Fibroblast of lung (primary cell): ENCODE results near the gene NUMBL. TPM values are rescaled to one million over a fixed set of nuclear protein-coding genes. Genes with fewer than 3 reads are reported as not detected.
A peak's percentile ranks its signal among the peaks of the same experiment; 100 is the strongest.
"Not testable (repeated sequence)": the region's sequence is repeated elsewhere in the genome, so short reads cannot be mapped to it uniquely, and the experiment has no call there.

Experiments
- DNase-seq, 2 donors: peaks; one replicate each; pipeline versions ENCODE4 v3.0.0 to v3.0.0-alpha.2; 2010; ENCODE audit warnings: low read depth in 2 of 2
- H2AFZ ChIP-seq: 2 replicates; pipeline ENCODE4 v1.5.1; 2012; ENCODE audit warnings: low read length, control low read depth, inconsistent platforms
- H3K27ac ChIP-seq: 2 replicates; pipeline ENCODE4 v1.5.1; 2011; ENCODE audit warnings: low read length, control low read depth; ENCODE audit not compliant: insufficient read depth
- H3K27me3 ChIP-seq: 2 replicates; pipeline ENCODE4 v1.5.1; 2011; ENCODE audit warnings: mild to moderate bottlenecking, low read length; ENCODE audit not compliant: control insufficient read depth, insufficient read depth
- H3K36me3 ChIP-seq: 2 replicates; pipeline ENCODE4 v1.5.1; 2011; ENCODE audit warnings: low read length; ENCODE audit not compliant: control insufficient read depth, insufficient read depth
- H3K4me1 ChIP-seq: 2 replicates; pipeline ENCODE4 v1.5.1; 2011; ENCODE audit warnings: low read length; ENCODE audit not compliant: control insufficient read depth, insufficient read depth; ENCODE audit errors: extremely low read depth
- H3K4me2 ChIP-seq: 2 replicates; pipeline ENCODE4 v1.5.1; 2011; ENCODE audit warnings: low read length, control low read depth; ENCODE audit not compliant: insufficient read depth; ENCODE audit errors: extremely low read depth
- H3K4me3 ChIP-seq, 4 experiments: fragments of 200-600 bp in 1 of 4; sonication (generic) in 1 of 4; replicated peaks in 1 of 4; 2 replicates each; pipeline ENCODE4 v1.5.1; 2011 to 2016; ENCODE audit warnings: low read length in 4 of 4, low read depth in 3 of 4, mild to moderate bottlenecking in 3 of 4, control low read depth in 2 of 4, inconsistent platforms in 1 of 4, mixed read lengths in 1 of 4; ENCODE audit not compliant: insufficient read depth in 1 of 4; ENCODE audit errors: control extremely low read depth in 1 of 4
- H3K79me2 ChIP-seq: 2 replicates; pipeline ENCODE4 v1.5.1; 2012; ENCODE audit warnings: mild to moderate bottlenecking, low read length, inconsistent platforms; ENCODE audit not compliant: control insufficient read depth, insufficient read depth
- H3K9ac ChIP-seq: 2 replicates; pipeline ENCODE4 v1.5.1; 2011; ENCODE audit warnings: mild to moderate bottlenecking, low read length, control low read depth; ENCODE audit not compliant: insufficient read depth
- H3K9me3 ChIP-seq: 2 replicates; pipeline ENCODE4 v1.5.1; 2012; ENCODE audit warnings: low read depth, low read length; ENCODE audit not compliant: control insufficient read depth, insufficient read depth
- H4K20me1 ChIP-seq: 2 replicates; pipeline ENCODE4 v1.5.1; 2011; ENCODE audit warnings: low read length; ENCODE audit not compliant: control insufficient read depth, insufficient read depth; ENCODE audit errors: extremely low read depth
- EZH2 ChIP-seq: IDR thresholded peaks from 2 replicates; pipeline ENCODE4 v1.5.1; 2012; ENCODE audit warnings: low read length, control low read depth, mild to moderate bottlenecking; ENCODE audit errors: missing control alignments
- polyA plus RNA-seq, 2 donors: library from polyadenylated mRNA; depleted of rRNA in 1 of 2; stranded (reverse) in 1 of 2; unstranded in 1 of 2; fragments of >200 nt; gene quantifications; 2 replicates each; pipeline ENCODE4 v1.2.1, GENCODE V29; 2011 to 2012; ENCODE audit warnings: missing spikeins in 1 of 2
- total RNA-seq: library from RNA; depleted of rRNA; stranded (reverse); fragments of >200 nt; gene quantifications from 2 replicates; pipeline ENCODE4 v1.2.1, GENCODE V29; 2014
- TF ChIP-seq, protein P1 (sequence below), 2 donors: IDR thresholded peaks in 1 of 2; conservative IDR thresholded peaks in 1 of 2; 1 replicate in 1 of 2; 2 replicates in 1 of 2; pipeline ENCODE4 v1.5.1; 2011 to 2012; ENCODE audit warnings: low read length in 2 of 2, control low read depth in 1 of 2, inconsistent platforms in 1 of 2, low read depth in 1 of 2, mild to moderate bottlenecking in 1 of 2

The NUMBL gene
- total and polyA plus RNA-seq, 2 donors (not counting 1 experiment from before 2014, with no cell fraction given): 28.2 to 33.4 TPM

DNA sequence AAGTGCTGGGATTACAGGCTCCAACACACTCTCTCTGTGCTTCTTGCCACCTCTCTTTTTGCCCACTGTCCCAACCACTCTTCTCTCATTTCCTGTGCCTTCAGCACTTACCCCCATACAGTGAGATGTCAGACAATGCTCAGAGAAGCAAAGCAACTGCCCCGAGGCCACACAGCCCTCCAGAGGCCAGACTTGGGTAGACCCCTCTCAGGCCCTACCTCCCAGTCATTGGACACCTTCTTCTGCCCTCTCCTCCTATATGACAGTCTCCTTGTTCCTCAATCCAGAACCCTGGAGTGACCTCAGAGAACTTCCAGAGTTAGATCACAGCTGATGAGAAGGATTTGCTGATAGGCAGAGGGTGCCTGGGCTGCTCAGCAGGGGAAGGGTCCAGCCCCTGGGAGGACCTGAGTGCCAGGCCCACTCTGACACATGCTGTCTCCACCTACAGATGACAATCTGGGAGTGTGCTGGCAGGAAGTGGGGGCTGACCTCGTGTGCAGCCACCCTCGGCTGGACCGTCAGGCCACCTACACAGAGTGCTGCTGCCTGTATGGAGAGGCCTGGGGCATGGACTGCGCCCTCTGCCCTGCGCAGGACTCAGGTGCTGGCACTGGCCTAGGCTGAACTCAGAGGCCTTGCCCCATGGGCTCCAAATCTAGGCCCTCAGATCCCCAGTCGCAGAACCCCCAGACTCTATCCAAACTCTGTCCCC lies 64.9 kb downstream of the NUMBL start:
- Histone ChIP-seq H3K4me3 (no peak overlapping the region), H3K79me2 (no peaks in the 10 kb centered on the region), H3K4me1 (no peaks in the 10 kb centered on the region), H3K4me2 (no peak overlapping the region), H2AFZ (no peak overlapping the region), H3K9me3 (no peaks in the 10 kb centered on the region), H3K36me3 (peaks cover 13% of the 10 kb centered on the region), H3K9ac (no peak overlapping the region), H4K20me1 (no peaks in the 10 kb centered on the region), H3K27ac (no peak overlapping the region), H3K27me3 (no peaks in the 10 kb centered on the region)
- TF ChIP-seq EZH2: no peak
- TF ChIP-seq, protein P1, sequence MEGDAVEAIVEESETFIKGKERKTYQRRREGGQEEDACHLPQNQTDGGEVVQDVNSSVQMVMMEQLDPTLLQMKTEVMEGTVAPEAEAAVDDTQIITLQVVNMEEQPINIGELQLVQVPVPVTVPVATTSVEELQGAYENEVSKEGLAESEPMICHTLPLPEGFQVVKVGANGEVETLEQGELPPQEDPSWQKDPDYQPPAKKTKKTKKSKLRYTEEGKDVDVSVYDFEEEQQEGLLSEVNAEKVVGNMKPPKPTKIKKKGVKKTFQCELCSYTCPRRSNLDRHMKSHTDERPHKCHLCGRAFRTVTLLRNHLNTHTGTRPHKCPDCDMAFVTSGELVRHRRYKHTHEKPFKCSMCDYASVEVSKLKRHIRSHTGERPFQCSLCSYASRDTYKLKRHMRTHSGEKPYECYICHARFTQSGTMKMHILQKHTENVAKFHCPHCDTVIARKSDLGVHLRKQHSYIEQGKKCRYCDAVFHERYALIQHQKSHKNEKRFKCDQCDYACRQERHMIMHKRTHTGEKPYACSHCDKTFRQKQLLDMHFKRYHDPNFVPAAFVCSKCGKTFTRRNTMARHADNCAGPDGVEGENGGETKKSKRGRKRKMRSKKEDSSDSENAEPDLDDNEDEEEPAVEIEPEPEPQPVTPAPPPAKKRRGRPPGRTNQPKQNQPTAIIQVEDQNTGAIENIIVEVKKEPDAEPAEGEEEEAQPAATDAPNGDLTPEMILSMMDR (conservative IDR thresholded peaks at IDR 0.05 in 1 of 2, IDR thresholded peaks at IDR 0.05 in 1 of 2; ENCODE audit: low read depth in 1 of 2, low read length in 2 of 2): no peak
- no peak for DNase-seq

DNA sequence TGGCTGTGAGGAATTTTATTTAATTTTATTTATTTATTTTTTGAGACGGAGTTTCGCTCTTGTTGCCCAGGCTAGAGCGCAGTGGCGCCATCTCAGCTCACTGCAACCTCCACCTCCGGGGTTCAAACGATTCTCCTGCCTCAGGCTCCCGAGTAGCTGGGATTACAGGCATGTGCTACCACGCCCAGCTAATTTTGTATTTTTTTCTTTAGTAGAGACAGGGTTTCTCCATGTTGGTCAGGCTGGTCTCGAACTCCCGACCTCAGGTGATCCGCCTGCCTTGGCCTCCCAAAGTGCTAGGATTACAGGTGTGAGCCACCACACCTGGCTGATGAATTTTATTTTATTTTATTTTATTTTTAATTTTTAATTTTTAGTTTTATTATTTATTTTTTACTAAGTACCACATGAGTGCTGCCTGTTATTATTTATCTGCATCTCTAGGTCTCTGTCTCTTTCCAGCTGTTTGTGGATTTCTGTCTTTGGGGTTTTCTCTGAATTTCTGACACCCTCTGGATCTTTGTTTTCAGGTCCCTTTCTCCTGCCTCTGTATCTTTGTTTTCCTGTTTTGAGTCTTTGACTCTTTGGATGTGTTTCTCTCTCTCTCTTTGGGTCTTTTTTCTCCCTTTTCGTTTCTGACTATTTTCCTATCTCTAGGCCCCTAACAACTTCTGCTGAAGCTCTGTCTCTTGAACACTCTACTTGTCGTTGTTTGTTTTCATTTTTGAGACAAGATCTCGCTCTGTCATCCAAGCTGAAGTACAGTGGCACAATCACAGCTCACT lies 65.9 kb downstream of the NUMBL start:
- H3K9me3 ChIP-seq, H3K27me3 ChIP-seq, H3K9ac ChIP-seq, H3K27ac ChIP-seq, H4K20me1 ChIP-seq, H3K4me1 ChIP-seq, H2AFZ ChIP-seq, H3K4me3 ChIP-seq, H3K4me2 ChIP-seq, DNase-seq, H3K79me2 ChIP-seq: not testable (repeated sequence)
- H3K36me3 ChIP-seq: peaks cover 13% of the 10 kb centered on the region

DNA sequence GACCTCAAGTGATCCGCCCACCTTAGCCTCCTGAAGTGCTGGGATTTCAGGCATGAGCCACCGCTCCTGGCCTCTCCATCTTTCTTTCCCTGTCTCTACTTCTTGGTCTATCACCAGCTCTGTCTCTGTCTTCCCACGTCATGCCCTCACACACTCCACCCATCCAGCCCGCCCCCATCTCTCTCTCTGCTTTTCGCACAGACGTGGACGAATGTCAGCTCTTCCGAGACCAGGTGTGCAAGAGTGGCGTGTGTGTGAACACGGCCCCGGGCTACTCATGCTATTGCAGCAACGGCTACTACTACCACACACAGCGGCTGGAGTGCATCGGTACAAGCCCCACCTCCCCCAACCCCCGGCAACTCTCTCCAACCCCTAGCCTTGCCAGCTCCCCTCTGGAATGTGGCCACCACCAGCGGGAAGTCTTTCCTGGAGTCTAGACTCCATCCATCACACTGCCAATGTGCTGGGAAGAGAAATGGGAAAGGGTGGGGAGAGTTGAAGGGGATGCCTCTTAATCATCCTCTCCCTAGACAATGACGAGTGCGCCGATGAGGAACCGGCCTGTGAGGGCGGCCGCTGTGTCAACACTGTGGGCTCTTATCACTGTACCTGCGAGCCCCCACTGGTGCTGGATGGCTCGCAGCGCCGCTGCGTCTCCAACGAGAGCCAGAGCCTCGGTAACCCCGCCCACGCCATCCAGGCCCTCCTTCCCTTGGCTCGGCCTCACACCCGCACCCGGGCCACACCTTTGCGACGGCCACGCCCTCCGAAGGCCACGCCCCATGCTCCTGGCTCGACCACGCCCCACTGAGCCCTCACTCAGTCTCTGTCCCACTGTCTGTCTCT lies 66.8 kb downstream of the NUMBL start:
- Histone ChIP-seq H3K4me2 (no peak overlapping the region), H4K20me1 (no peaks in the 10 kb centered on the region), H3K9ac (no peak overlapping the region), H3K36me3 (peaks cover 13% of the 10 kb centered on the region), H3K9me3 (no peaks in the 10 kb centered on the region), H3K79me2 (no peaks in the 10 kb centered on the region), H2AFZ (no peak overlapping the region), H3K27ac (no peak overlapping the region), H3K4me1 (no peaks in the 10 kb centered on the region), H3K27me3 (no peaks in the 10 kb centered on the region), H3K4me3 (no peak overlapping the region)
- TF ChIP-seq, protein P1 (conservative IDR thresholded peaks at IDR 0.05 in 1 of 2, IDR thresholded peaks at IDR 0.05 in 1 of 2; ENCODE audit: low read depth in 1 of 2, low read length in 2 of 2): no peak
- no peak for TF ChIP-seq EZH2
- peak; percentile 47 to 99 for DNase-seq
